ENCODE results near the gene SLC25A34. TPM values are rescaled to one million over a fixed set of nuclear protein-coding genes. Genes with fewer than 3 reads are reported as not detected.

The SLC25A34 gene
- total RNA-seq, 1 experiment from 2014 or later = 1.1 TPM

GRCh38 chr1:15703562-15703961 is 32.5 kb upstream of the SLC25A34 start (continued):
- no peak for TF ChIP-seq ATF6 (CRISPR knock-in tag; IDR thresholded peaks at IDR 0.05)
- no peak for TF ChIP-seq ZSCAN18 (CRISPR knock-in tag; IDR thresholded peaks at IDR 0.05)
- TF ChIP-seq TP53 (CRISPR knock-in tag; IDR thresholded peaks at IDR 0.05) = no peak
- TF ChIP-seq NFYB (CRISPR knock-in tag; conservative IDR thresholded peaks at IDR 0.05; ENCODE audit: low read depth) = no peak
- TF ChIP-seq ZNF232 (CRISPR knock-in tag; IDR thresholded peaks at IDR 0.05) = no peak
- TF ChIP-seq, protein P1, sequence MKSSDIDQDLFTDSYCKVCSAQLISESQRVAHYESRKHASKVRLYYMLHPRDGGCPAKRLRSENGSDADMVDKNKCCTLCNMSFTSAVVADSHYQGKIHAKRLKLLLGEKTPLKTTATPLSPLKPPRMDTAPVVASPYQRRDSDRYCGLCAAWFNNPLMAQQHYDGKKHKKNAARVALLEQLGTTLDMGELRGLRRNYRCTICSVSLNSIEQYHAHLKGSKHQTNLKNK (CRISPR knock-in tag; IDR thresholded peaks at IDR 0.05) = no peak
- no peak for TF ChIP-seq ZNF423 (CRISPR knock-in tag; IDR thresholded peaks at IDR 0.05)
- TF ChIP-seq CBFB (CRISPR knock-in tag; IDR thresholded peaks at IDR 0.05; ENCODE audit: low read depth) = no peak
- TF ChIP-seq, protein P2, sequence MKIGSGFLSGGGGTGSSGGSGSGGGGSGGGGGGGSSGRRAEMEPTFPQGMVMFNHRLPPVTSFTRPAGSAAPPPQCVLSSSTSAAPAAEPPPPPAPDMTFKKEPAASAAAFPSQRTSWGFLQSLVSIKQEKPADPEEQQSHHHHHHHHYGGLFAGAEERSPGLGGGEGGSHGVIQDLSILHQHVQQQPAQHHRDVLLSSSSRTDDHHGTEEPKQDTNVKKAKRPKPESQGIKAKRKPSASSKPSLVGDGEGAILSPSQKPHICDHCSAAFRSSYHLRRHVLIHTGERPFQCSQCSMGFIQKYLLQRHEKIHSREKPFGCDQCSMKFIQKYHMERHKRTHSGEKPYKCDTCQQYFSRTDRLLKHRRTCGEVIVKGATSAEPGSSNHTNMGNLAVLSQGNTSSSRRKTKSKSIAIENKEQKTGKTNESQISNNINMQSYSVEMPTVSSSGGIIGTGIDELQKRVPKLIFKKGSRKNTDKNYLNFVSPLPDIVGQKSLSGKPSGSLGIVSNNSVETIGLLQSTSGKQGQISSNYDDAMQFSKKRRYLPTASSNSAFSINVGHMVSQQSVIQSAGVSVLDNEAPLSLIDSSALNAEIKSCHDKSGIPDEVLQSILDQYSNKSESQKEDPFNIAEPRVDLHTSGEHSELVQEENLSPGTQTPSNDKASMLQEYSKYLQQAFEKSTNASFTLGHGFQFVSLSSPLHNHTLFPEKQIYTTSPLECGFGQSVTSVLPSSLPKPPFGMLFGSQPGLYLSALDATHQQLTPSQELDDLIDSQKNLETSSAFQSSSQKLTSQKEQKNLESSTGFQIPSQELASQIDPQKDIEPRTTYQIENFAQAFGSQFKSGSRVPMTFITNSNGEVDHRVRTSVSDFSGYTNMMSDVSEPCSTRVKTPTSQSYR (CRISPR knock-in tag; IDR thresholded peaks at IDR 0.05) = no peak

DNA sequence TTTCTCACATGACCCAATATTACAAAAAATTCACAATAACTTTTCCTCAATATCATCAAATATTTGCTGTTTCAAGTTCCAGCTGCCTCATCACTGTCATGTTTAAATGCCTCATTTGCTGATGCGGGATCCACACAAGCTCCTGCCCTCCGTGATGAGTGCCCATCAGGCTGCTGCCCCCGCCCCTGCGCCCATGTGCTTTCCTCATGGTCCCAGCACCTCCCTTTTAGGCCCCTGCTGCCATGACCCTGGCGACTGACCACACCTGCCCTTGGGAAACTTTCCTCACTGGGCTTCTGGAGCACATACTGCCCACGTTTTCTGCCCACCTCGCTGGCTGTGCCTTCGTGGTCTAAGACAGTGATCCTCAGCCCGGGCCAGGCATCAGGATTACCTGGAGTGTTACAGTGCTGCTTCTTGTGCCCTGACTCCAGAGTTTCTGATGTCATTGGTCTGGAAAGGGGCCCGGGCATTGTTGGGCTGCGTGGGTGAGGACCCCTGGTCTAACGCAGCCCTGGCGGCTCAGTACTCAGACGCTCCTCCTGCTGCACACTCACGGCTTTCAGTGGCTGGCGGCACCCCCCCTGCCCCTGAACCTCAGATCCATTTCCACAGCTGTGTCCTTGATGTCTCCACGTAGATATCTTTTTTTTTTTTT is 31.4 kb upstream of the SLC25A34 start:
- CTCF ChIA-PET = interaction anchor here (0.7 kb wide), 1 partner anchor 111 kb away, joined by 4 read pairs; no protein-coding TSS in a partner anchor
- H3K27me3 Mint-ChIP-seq (ENCODE audit: low read depth) = no peaks in the 10 kb centered on the region
- no peak overlapping the region for H3K4me3 Mint-ChIP-seq
- POLR2A ChIA-PET = interaction anchor here (0.6 kb wide), 1 partner anchor 82 kb away, joined by 4 read pairs; no protein-coding TSS in a partner anchor
- H3K4me1 Mint-ChIP-seq = peaks cover 3% of the 10 kb centered on the region
- H3K9me3 Mint-ChIP-seq = no peaks in the 10 kb centered on the region
- ATAC-seq (no peak), DNase-seq (ENCODE audit: low spot score) (no peak)
- no peak overlapping the region for H3K27ac Mint-ChIP-seq
- H3K36me3 Mint-ChIP-seq = no peaks in the 10 kb centered on the region
- TF ChIP-seq, protein P3, sequence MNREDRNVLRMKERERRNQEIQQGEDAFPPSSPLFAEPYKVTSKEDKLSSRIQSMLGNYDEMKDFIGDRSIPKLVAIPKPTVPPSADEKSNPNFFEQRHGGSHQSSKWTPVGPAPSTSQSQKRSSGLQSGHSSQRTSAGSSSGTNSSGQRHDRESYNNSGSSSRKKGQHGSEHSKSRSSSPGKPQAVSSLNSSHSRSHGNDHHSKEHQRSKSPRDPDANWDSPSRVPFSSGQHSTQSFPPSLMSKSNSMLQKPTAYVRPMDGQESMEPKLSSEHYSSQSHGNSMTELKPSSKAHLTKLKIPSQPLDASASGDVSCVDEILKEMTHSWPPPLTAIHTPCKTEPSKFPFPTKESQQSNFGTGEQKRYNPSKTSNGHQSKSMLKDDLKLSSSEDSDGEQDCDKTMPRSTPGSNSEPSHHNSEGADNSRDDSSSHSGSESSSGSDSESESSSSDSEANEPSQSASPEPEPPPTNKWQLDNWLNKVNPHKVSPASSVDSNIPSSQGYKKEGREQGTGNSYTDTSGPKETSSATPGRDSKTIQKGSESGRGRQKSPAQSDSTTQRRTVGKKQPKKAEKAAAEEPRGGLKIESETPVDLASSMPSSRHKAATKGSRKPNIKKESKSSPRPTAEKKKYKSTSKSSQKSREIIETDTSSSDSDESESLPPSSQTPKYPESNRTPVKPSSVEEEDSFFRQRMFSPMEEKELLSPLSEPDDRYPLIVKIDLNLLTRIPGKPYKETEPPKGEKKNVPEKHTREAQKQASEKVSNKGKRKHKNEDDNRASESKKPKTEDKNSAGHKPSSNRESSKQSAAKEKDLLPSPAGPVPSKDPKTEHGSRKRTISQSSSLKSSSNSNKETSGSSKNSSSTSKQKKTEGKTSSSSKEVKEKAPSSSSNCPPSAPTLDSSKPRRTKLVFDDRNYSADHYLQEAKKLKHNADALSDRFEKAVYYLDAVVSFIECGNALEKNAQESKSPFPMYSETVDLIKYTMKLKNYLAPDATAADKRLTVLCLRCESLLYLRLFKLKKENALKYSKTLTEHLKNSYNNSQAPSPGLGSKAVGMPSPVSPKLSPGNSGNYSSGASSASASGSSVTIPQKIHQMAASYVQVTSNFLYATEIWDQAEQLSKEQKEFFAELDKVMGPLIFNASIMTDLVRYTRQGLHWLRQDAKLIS (CRISPR knock-in tag; IDR thresholded peaks at IDR 0.05; ENCODE audit: borderline replicate concordance) = no peak
- TF ChIP-seq RORB (CRISPR knock-in tag; IDR thresholded peaks at IDR 0.05) = no peak
- no peak for TF ChIP-seq SP1 (CRISPR knock-in tag; conservative IDR thresholded peaks at IDR 0.05)
- TF ChIP-seq ZNF512 (CRISPR knock-in tag; IDR thresholded peaks at IDR 0.05; ENCODE audit: borderline replicate concordance) = no peak
- no peak for TF ChIP-seq STAT6 (CRISPR knock-in tag; conservative IDR thresholded peaks at IDR 0.05; ENCODE audit: low read depth)
- no peak for TF ChIP-seq AR (CRISPR knock-in tag; IDR thresholded peaks at IDR 0.05)
- no peak for TF ChIP-seq SMAD4 (CRISPR knock-in tag; IDR thresholded peaks at IDR 0.05)
- TF ChIP-seq, protein P4, sequence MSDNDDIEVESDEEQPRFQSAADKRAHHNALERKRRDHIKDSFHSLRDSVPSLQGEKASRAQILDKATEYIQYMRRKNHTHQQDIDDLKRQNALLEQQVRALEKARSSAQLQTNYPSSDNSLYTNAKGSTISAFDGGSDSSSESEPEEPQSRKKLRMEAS (CRISPR knock-in tag; IDR thresholded peaks at IDR 0.05) = no peak

Data from WTC11 (cell line).